Fibroblast of lung (primary cell): Measurements from ENCODE around the gene TPST2. TPM values are rescaled to one million over a fixed set of nuclear protein-coding genes. Genes with fewer than 3 reads are reported as not detected.

ENCODE experiments used
- DNase-seq, 2 donors: peaks; one replicate each; pipeline versions ENCODE4 v3.0.0 to v3.0.0-alpha.2; 2010; ENCODE audit warnings: low read depth in 2 of 2
- H2AFZ ChIP-seq: 2 replicates; pipeline ENCODE4 v1.5.1; 2012; ENCODE audit warnings: low read length, control low read depth, inconsistent platforms
- H3K27ac ChIP-seq: 2 replicates; pipeline ENCODE4 v1.5.1; 2011; ENCODE audit warnings: low read length, control low read depth; ENCODE audit not compliant: insufficient read depth
- H3K27me3 ChIP-seq: 2 replicates; pipeline ENCODE4 v1.5.1; 2011; ENCODE audit warnings: mild to moderate bottlenecking, low read length; ENCODE audit not compliant: control insufficient read depth, insufficient read depth
- H3K36me3 ChIP-seq: 2 replicates; pipeline ENCODE4 v1.5.1; 2011; ENCODE audit warnings: low read length; ENCODE audit not compliant: control insufficient read depth, insufficient read depth
- H3K4me1 ChIP-seq: 2 replicates; pipeline ENCODE4 v1.5.1; 2011; ENCODE audit warnings: low read length; ENCODE audit not compliant: control insufficient read depth, insufficient read depth; ENCODE audit errors: extremely low read depth
- H3K4me2 ChIP-seq: 2 replicates; pipeline ENCODE4 v1.5.1; 2011; ENCODE audit warnings: low read length, control low read depth; ENCODE audit not compliant: insufficient read depth; ENCODE audit errors: extremely low read depth
- H3K4me3 ChIP-seq, 4 experiments: fragments of 200-600 bp in 1 of 4; sonication (generic) in 1 of 4; replicated peaks in 1 of 4; 2 replicates each; pipeline ENCODE4 v1.5.1; 2011 to 2016; ENCODE audit warnings: low read length in 4 of 4, low read depth in 3 of 4, mild to moderate bottlenecking in 3 of 4, control low read depth in 2 of 4, inconsistent platforms in 1 of 4, mixed read lengths in 1 of 4; ENCODE audit not compliant: insufficient read depth in 1 of 4; ENCODE audit errors: control extremely low read depth in 1 of 4
- H3K79me2 ChIP-seq: 2 replicates; pipeline ENCODE4 v1.5.1; 2012; ENCODE audit warnings: mild to moderate bottlenecking, low read length, inconsistent platforms; ENCODE audit not compliant: control insufficient read depth, insufficient read depth
- H3K9ac ChIP-seq: 2 replicates; pipeline ENCODE4 v1.5.1; 2011; ENCODE audit warnings: mild to moderate bottlenecking, low read length, control low read depth; ENCODE audit not compliant: insufficient read depth
- H3K9me3 ChIP-seq: 2 replicates; pipeline ENCODE4 v1.5.1; 2012; ENCODE audit warnings: low read depth, low read length; ENCODE audit not compliant: control insufficient read depth, insufficient read depth
- H4K20me1 ChIP-seq: 2 replicates; pipeline ENCODE4 v1.5.1; 2011; ENCODE audit warnings: low read length; ENCODE audit not compliant: control insufficient read depth, insufficient read depth; ENCODE audit errors: extremely low read depth
- CTCF ChIP-seq, 2 donors: IDR thresholded peaks in 1 of 2; conservative IDR thresholded peaks in 1 of 2; 1 replicate in 1 of 2; 2 replicates in 1 of 2; pipeline ENCODE4 v1.5.1; 2011 to 2012; ENCODE audit warnings: low read length in 2 of 2, control low read depth in 1 of 2, inconsistent platforms in 1 of 2, low read depth in 1 of 2, mild to moderate bottlenecking in 1 of 2
- EZH2 ChIP-seq: IDR thresholded peaks from 2 replicates; pipeline ENCODE4 v1.5.1; 2012; ENCODE audit warnings: low read length, control low read depth, mild to moderate bottlenecking; ENCODE audit errors: missing control alignments
- polyA plus RNA-seq, 2 donors: library from polyadenylated mRNA; depleted of rRNA in 1 of 2; stranded (reverse) in 1 of 2; unstranded in 1 of 2; fragments of >200 nt; gene quantifications; 2 replicates each; pipeline ENCODE4 v1.2.1, GENCODE V29; 2011 to 2012; ENCODE audit warnings: missing spikeins in 1 of 2
- total RNA-seq: library from RNA; depleted of rRNA; stranded (reverse); fragments of >200 nt; gene quantifications from 2 replicates; pipeline ENCODE4 v1.2.1, GENCODE V29; 2014

Gene TPST2
- total and polyA plus RNA-seq, 2 donors (not counting 1 experiment from before 2014, with no cell fraction given): 32.5 to 35.0 TPM

- Histone ChIP-seq H4K20me1 (no peaks in the 10 kb centered on the region), H3K4me1 (no peaks in the 10 kb centered on the region), H3K9me3 (no peaks in the 10 kb centered on the region), H3K27ac (no peak overlapping the region), H3K4me2 (no peak overlapping the region), H3K36me3 (peaks cover 4% of the 10 kb centered on the region), H3K27me3 (no peaks in the 10 kb centered on the region), H3K79me2 (peaks cover 17% of the 10 kb centered on the region), H3K9ac (no peak overlapping the region), H2AFZ (no peak overlapping the region), H3K4me3 (no peak overlapping the region)
- TF ChIP-seq CTCF (conservative IDR thresholded peaks at IDR 0.05 in 1 of 2, IDR thresholded peaks at IDR 0.05 in 1 of 2; ENCODE audit: low read depth in 1 of 2, low read length in 2 of 2): no peak
- TF ChIP-seq EZH2: no peak
- no peak for DNase-seq
Measured at GRCh38 chr22:26514419-26515161, 75.3 kb downstream of the TPST2 start.

GRCh38 chr22:26513838-26514237, 76.1 kb downstream of the TPST2 start:
- Histone ChIP-seq H3K79me2 (peaks cover 17% of the 10 kb centered on the region), H3K4me3 (peak overlapping the region in 2 of 4 experiments; percentile 89 to 96), H3K4me2 (no peak overlapping the region), H3K36me3 (peaks cover 9% of the 10 kb centered on the region), H3K27me3 (no peaks in the 10 kb centered on the region), H3K9me3 (no peaks in the 10 kb centered on the region), H2AFZ (no peak overlapping the region), H3K27ac (no peak overlapping the region), H3K4me1 (no peaks in the 10 kb centered on the region), H3K9ac (no peak overlapping the region), H4K20me1 (no peaks in the 10 kb centered on the region)
- TF ChIP-seq CTCF (conservative IDR thresholded peaks at IDR 0.05 in 1 of 2, IDR thresholded peaks at IDR 0.05 in 1 of 2; ENCODE audit: low read depth in 1 of 2, low read length in 2 of 2): no peak
- TF ChIP-seq EZH2: no peak
- no peak for DNase-seq

GRCh38 chr22:26512149-26512793, 77.7 kb downstream of the TPST2 start, which contains the start of gene TFIP11:
Gene TFIP11, minus strand, starts transcription at chr22:26512473. Its CDS starts 2,201 bp downstream, at chr22:26510272.
- peak; percentile 89 to 93 for DNase-seq
- Histone ChIP-seq H3K27me3 (no peaks in the 10 kb centered on the region), H3K4me2 (peak within 1 kb of the TSS; percentile 98), H3K27ac (peak within 1 kb of the TSS; percentile 67), H3K4me1 (no peaks in the 10 kb centered on the region), H2AFZ (peak within 1 kb of the TSS; percentile 79), H4K20me1 (no peaks in the 10 kb centered on the region), H3K9ac (peak within 1 kb of the TSS; percentile 63), H3K4me3 (peak within 1 kb of the TSS; percentile 51 to 96 (median 83)), H3K36me3 (peaks cover 11% of the 10 kb centered on the region), H3K79me2 (peaks cover 17% of the 10 kb centered on the region), H3K9me3 (no peaks in the 10 kb centered on the region)
- TF ChIP-seq CTCF (conservative IDR thresholded peaks at IDR 0.05 in 1 of 2, IDR thresholded peaks at IDR 0.05 in 1 of 2; ENCODE audit: low read depth in 1 of 2, low read length in 2 of 2): no peak
- TF ChIP-seq EZH2: no peak
